GM12801 (cell line): ENCODE results near the gene SH2D3A.

Experiments
- TF ChIP-seq, protein P1 (sequence below): IDR thresholded peaks from one replicate; pipeline ENCODE4 v1.5.1; 2011; ENCODE audit warnings: control low read depth; ENCODE audit not compliant: insufficient read length; ENCODE audit errors: extremely low read depth

SH2D3A gene

DNA sequence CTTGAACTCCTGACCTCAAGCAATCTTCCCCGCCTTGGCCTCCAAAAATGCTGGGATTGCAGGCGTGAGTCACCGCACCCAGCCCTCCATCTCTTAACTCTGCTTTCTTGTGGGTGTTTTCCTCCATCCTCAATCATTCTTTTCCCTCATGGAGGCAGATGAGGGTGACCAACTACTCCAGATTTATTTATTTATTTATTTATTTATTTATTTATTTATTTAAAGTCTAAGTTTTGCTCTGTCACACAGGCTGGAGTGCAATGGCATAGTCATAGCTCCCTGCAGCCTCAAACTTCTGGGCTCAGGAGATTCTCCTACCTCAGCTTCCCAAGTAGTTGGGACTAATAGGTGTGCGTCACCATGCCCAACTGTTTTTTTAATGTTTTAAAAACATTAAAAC is 20.2 kb upstream of the SH2D3A start:
- TF ChIP-seq, protein P1, sequence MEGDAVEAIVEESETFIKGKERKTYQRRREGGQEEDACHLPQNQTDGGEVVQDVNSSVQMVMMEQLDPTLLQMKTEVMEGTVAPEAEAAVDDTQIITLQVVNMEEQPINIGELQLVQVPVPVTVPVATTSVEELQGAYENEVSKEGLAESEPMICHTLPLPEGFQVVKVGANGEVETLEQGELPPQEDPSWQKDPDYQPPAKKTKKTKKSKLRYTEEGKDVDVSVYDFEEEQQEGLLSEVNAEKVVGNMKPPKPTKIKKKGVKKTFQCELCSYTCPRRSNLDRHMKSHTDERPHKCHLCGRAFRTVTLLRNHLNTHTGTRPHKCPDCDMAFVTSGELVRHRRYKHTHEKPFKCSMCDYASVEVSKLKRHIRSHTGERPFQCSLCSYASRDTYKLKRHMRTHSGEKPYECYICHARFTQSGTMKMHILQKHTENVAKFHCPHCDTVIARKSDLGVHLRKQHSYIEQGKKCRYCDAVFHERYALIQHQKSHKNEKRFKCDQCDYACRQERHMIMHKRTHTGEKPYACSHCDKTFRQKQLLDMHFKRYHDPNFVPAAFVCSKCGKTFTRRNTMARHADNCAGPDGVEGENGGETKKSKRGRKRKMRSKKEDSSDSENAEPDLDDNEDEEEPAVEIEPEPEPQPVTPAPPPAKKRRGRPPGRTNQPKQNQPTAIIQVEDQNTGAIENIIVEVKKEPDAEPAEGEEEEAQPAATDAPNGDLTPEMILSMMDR, result no peak

DNA sequence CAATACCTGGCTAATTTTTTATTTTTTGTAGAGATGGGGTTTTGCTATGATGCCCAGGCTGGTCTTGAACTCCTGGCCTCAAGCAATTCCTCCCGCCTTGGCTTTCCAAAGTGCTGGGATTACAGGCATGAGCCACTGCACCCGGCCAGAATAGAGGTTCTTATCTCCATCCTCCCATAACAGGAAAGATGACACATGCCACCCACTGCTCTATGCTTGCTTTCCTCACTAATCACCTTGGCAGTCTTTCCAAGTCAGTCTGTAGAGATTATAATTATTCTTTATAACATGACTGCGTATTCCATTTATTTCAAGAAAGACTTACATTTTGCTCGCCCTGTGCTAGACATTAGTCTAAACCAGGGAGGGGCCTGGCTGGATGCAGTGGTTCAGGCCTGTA is 12.0 kb upstream of the SH2D3A start:
- TF ChIP-seq, protein P1, result no peak

DNA sequence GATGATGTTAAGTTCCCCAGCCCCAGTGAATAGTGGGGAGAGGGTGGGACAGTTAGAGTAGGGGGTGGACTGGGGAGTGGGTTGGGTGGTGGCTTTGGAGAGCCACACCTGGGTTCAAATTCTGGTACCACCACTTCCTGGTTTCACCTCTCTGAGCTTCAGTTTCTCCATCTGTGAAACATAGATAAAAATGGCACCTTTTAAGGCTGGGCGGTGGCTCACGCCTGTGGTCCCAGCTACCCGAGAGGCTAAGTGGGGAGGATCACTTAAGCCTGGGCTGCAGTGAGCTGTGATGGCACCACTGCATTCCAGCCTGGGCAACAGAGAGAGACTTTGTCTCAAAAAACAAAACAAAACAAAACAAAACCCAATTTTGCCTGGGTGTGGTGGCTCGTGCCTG is 11.2 kb upstream of the SH2D3A start:
- TF ChIP-seq, protein P1, result no peak

- TF ChIP-seq, protein P1, result no peak
These were observed 10.2 kb upstream of the SH2D3A start for GRCh38 chr19:6777434-6777833.

DNA sequence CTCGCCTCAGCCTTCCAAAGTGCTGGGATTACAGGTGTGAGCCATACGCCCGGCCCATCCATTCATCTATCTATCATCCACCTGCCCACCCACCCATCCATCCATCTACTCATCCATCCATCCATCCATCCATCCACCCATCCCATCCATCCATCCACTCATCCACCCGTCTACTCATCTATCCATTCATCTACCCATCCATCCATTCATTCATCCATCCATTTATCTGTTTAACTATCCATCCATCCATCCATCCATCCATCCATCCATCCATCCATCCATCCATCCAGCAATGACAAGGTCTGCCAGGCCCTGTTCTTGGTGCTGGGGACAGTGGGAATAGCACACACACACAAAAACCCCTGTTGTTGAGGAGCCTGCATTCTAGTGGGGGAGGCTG is 9.8 kb upstream of the SH2D3A start:
- TF ChIP-seq, protein P1, result no peak

GRCh38 chr19:6774821-6775707 is 7.8 kb upstream of the SH2D3A start:
- TF ChIP-seq, protein P1, result no peak

GRCh38 chr19:6773323-6773931 is 6.2 kb upstream of the SH2D3A start:
- TF ChIP-seq, protein P1, result no peak
